H1 (cell line): ENCODE results near the gene SIMC1. TPM values are rescaled to one million over a fixed set of nuclear protein-coding genes. Genes with fewer than 3 reads are reported as not detected.

Experiments used
- CTCF ChIA-PET: fragments of 300-600 bp; sonication (Branson Sonifier 250); formaldehyde crosslinking; loops from one replicate; lab custom pipeline; 2021; ENCODE audit not compliant: partially characterized antibody; lab: Charles Lee
- POLR2A ChIA-PET: fragments of 300-600 bp; sonication (Branson Sonifier 250); formaldehyde crosslinking; loops from one replicate; lab custom pipeline; 2021; ENCODE audit warnings: inconsistent platforms; ENCODE audit not compliant: partially characterized antibody; lab: Charles Lee
- DNase-seq, 2 experiments: peaks; one replicate each; pipeline versions ENCODE4 v3.0.0 to v3.0.0-alpha.2; 2010 to 2022; ENCODE audit warnings: low spot score in 2 of 2, low read depth in 1 of 2, mixed read lengths in 1 of 2
- FAIRE-seq: peaks from 2 replicates; lab custom pipeline; 2011; peaks lifted over from hg19 to GRCh38; lab: Jason Lieb, UNC
- H2AFZ ChIP-seq: 2 replicates; pipeline ENCODE4 v1.8.1; 2012; ENCODE audit warnings: low read length, inconsistent platforms
- H2AK5ac ChIP-seq: 2 replicates; pipeline ENCODE4 v1.6.1; 2013; ENCODE audit warnings: low read depth, low read length
- H2BK120ac ChIP-seq: replicated peaks from 2 replicates; pipeline ENCODE3; 2013; ENCODE audit warnings: low read depth, low read length, inconsistent platforms
- H2BK12ac ChIP-seq: 2 replicates; pipeline ENCODE4 v1.6.1; 2013; ENCODE audit warnings: low read depth, low read length
- H2BK15ac ChIP-seq: 2 replicates; pipeline ENCODE4 v1.6.1; 2013; ENCODE audit warnings: low read length
- H2BK20ac ChIP-seq: 2 replicates; pipeline ENCODE4 v1.6.1; 2013; ENCODE audit warnings: low read length
- H2BK5ac ChIP-seq: 2 replicates; pipeline ENCODE4 v1.6.1; 2013; ENCODE audit warnings: low read depth, low read length
- H3K14ac ChIP-seq: 2 replicates; pipeline ENCODE4 v1.6.1; 2013; ENCODE audit warnings: inconsistent platforms; ENCODE audit not compliant: insufficient read length
- H3K18ac ChIP-seq: 2 replicates; pipeline ENCODE4 v1.6.1; 2013; ENCODE audit warnings: low read length; ENCODE audit errors: extremely low read depth
- H3K23ac ChIP-seq: 2 replicates; pipeline ENCODE4 v1.6.1; 2013; ENCODE audit warnings: inconsistent platforms; ENCODE audit not compliant: insufficient read length
- H3K23me2 ChIP-seq: 2 replicates; pipeline ENCODE4 v1.6.1; 2013; ENCODE audit warnings: low read depth, low read length
- H3K27ac ChIP-seq: 2 replicates; pipeline ENCODE4 v1.6.1; 2011; ENCODE audit warnings: low read depth, low read length, inconsistent platforms
- H3K27me3 ChIP-seq, 4 experiments: replicated peaks in 1 of 4; 1 replicate in 1 of 4; 2 replicates in 3 of 4; pipeline versions ENCODE4 v1.6.1 to v1.8.1; 2011 to 2013; ENCODE audit warnings: low read length in 3 of 4, mild to moderate bottlenecking in 3 of 4, inconsistent platforms in 2 of 4, mixed read lengths in 2 of 4, moderate library complexity in 1 of 4; ENCODE audit not compliant: control insufficient read depth in 3 of 4, insufficient read depth in 3 of 4; ENCODE audit errors: extremely low read depth in 1 of 4
- H3K36me3 ChIP-seq, 4 experiments: 2 replicates each; pipeline versions ENCODE4 v1.6.1 to v1.8.1; 2011 to 2013; ENCODE audit warnings: mild to moderate bottlenecking in 4 of 4, low read length in 3 of 4, moderate library complexity in 2 of 4, control low read depth in 1 of 4, inconsistent platforms in 1 of 4; ENCODE audit not compliant: insufficient read depth in 4 of 4, control insufficient read depth in 2 of 4
- H3K4ac ChIP-seq: replicated peaks from 2 replicates; pipeline ENCODE3; 2013; ENCODE audit warnings: low read length, low read depth, mixed read lengths, inconsistent platforms; ENCODE audit not compliant: insufficient read length
- H3K4me1 ChIP-seq, 4 experiments: replicated peaks in 1 of 4; 1 replicate in 1 of 4; 2 replicates in 3 of 4; pipeline versions ENCODE4 v1.6.1 to v1.8.1; 2011 to 2013; ENCODE audit warnings: low read length in 3 of 4, inconsistent platforms in 2 of 4, mixed read lengths in 1 of 4; ENCODE audit not compliant: insufficient read depth in 4 of 4, control insufficient read depth in 3 of 4
- H3K4me2 ChIP-seq, 2 experiments: 2 replicates each; pipeline versions ENCODE4 v1.6.1 to v1.8.1; 2011 to 2013; ENCODE audit warnings: low read depth in 2 of 2, low read length in 2 of 2, control low read depth in 1 of 2, inconsistent platforms in 1 of 2, mild to moderate bottlenecking in 1 of 2; ENCODE audit not compliant: insufficient read depth in 1 of 2
- H3K4me3 ChIP-seq, 4 experiments: fragments of 200-600, 300-600 bp in 1 of 4; sonication (generic), shearing (Covaris generic), sonication (Bioruptor Twin) in 1 of 4; 2 replicates each; pipeline versions ENCODE4 v1.5.1 to v1.8.1; 2011 to 2016; ENCODE audit warnings: low read length in 4 of 4, low read depth in 3 of 4, control low read depth in 2 of 4, inconsistent platforms in 2 of 4, mild to moderate bottlenecking in 2 of 4, mixed read lengths in 1 of 4, moderate library complexity in 1 of 4; ENCODE audit not compliant: insufficient read depth in 2 of 4; ENCODE audit errors: extremely low read depth in 1 of 4
- H3K56ac ChIP-seq: replicated peaks from 2 replicates; pipeline ENCODE3; 2013; ENCODE audit warnings: low read depth, mild to moderate bottlenecking, mixed read lengths, low read length, inconsistent platforms; ENCODE audit not compliant: insufficient read length
- H3K79me1 ChIP-seq: 2 replicates; pipeline ENCODE4 v1.6.1; 2013; ENCODE audit warnings: low read depth, low read length, control low read depth
- H3K79me2 ChIP-seq, 2 experiments: 2 replicates each; pipeline versions ENCODE4 v1.6.1 to v1.8.1; 2012 to 2013; ENCODE audit warnings: low read length in 2 of 2, mild to moderate bottlenecking in 2 of 2, inconsistent platforms in 1 of 2; ENCODE audit not compliant: insufficient read depth in 2 of 2, control insufficient read depth in 1 of 2
- H3K9ac ChIP-seq, 4 experiments: replicated peaks in 1 of 4; 1 replicate in 1 of 4; 2 replicates in 3 of 4; pipeline versions ENCODE4 v1.6.1 to v1.8.1; 2011 to 2013; ENCODE audit warnings: low read depth in 3 of 4, low read length in 3 of 4, control low read depth in 2 of 4, mild to moderate bottlenecking in 2 of 4, moderate library complexity in 2 of 4, inconsistent platforms in 1 of 4; ENCODE audit errors: extremely low read depth in 1 of 4
- H3K9me3 ChIP-seq, 2 experiments: 2 replicates each; pipeline versions ENCODE4 v1.6.1 to v1.8.1; 2012 to 2013; ENCODE audit warnings: mild to moderate bottlenecking in 2 of 2, moderate library complexity in 2 of 2, control low read depth in 1 of 2, inconsistent platforms in 1 of 2, low read depth in 1 of 2, low read length in 1 of 2, mixed read lengths in 1 of 2; ENCODE audit not compliant: insufficient read depth in 2 of 2
- H4K20me1 ChIP-seq, 2 experiments: replicated peaks in 1 of 2; 2 replicates each; pipeline versions ENCODE3 to v1.8.1; 2011 to 2013; ENCODE audit warnings: inconsistent platforms in 2 of 2, low read length in 2 of 2, mild to moderate bottlenecking in 1 of 2; ENCODE audit not compliant: insufficient read depth in 2 of 2, control insufficient read depth in 1 of 2
- H4K5ac ChIP-seq: 2 replicates; pipeline ENCODE4 v1.6.1; 2013; ENCODE audit warnings: low read length, low read depth, mixed read lengths, inconsistent platforms; ENCODE audit not compliant: insufficient read length
- H4K8ac ChIP-seq: 2 replicates; pipeline ENCODE4 v1.8.0; 2013; ENCODE audit warnings: mild to moderate bottlenecking, moderate library complexity, low read length, inconsistent platforms; ENCODE audit not compliant: insufficient read depth; ENCODE audit errors: extremely low read depth
- H4K91ac ChIP-seq: replicated peaks from 2 replicates; pipeline ENCODE3; 2013; ENCODE audit warnings: low read length, mixed read lengths, inconsistent platforms; ENCODE audit not compliant: insufficient read length
- CTBP2 ChIP-seq: IDR thresholded peaks from 2 replicates; pipeline ENCODE4 v1.7.0; 2011; ENCODE audit warnings: borderline replicate concordance, mild to moderate bottlenecking, moderate library complexity, mixed read lengths, low read length; ENCODE audit not compliant: insufficient read depth, insufficient read length
- EP300 ChIP-seq, 2 experiments: IDR thresholded peaks; 1 replicate in 1 of 2; 2 replicates in 1 of 2; pipeline ENCODE4 v1.6.1; 2011 to 2012; ENCODE audit warnings: low read depth in 2 of 2, low read length in 2 of 2, mild to moderate bottlenecking in 2 of 2, borderline replicate concordance in 1 of 2, inconsistent platforms in 1 of 2, moderate library complexity in 1 of 2
- GABPA ChIP-seq: IDR thresholded peaks from 2 replicates; pipeline ENCODE4 v1.6.1; 2011; ENCODE audit warnings: mild to moderate bottlenecking, low read length, moderate library complexity, borderline replicate concordance; ENCODE audit not compliant: insufficient read depth
- KDM1A ChIP-seq: fragments of 200-600, 300-600 bp; sonication (generic); IDR thresholded peaks from 2 replicates; pipeline ENCODE4 v1.7.1; 2016; ENCODE audit warnings: mild to moderate bottlenecking, low read length, borderline replicate concordance
- KDM4A ChIP-seq: IDR thresholded peaks from one replicate; pipeline ENCODE4 v1.7.1; 2012; ENCODE audit warnings: low read depth, mild to moderate bottlenecking, moderate library complexity, low read length, inconsistent platforms; ENCODE audit not compliant: severe bottlenecking
- MAFK ChIP-seq: IDR thresholded peaks from 2 replicates; pipeline ENCODE4 v1.6.1; 2012; ENCODE audit warnings: low read depth, mild to moderate bottlenecking, improper control_type of control experiment, low read length
- NRF1 ChIP-seq: IDR thresholded peaks from 2 replicates; pipeline ENCODE4 v1.6.1; 2011; ENCODE audit warnings: mild to moderate bottlenecking, low read depth, low read length, improper control_type of control experiment
- RFX5 ChIP-seq: IDR thresholded peaks from 2 replicates; pipeline ENCODE4 v1.6.1; 2011; ENCODE audit warnings: low read depth, low read length, improper control_type of control experiment, borderline replicate concordance
- RNF2 ChIP-seq: fragments of 200-900, 300-1000 bp; sonication (generic); IDR thresholded peaks from 2 replicates; pipeline ENCODE4 v1.7.1; 2016; ENCODE audit warnings: borderline replicate concordance, low read depth, mild to moderate bottlenecking, antibody characterized with exemption, low read length; ENCODE audit not compliant: poor library complexity, severe bottlenecking; ENCODE audit errors: missing control alignments
- SP2 ChIP-seq: IDR thresholded peaks from 2 replicates; pipeline ENCODE4 v1.6.1; 2012; ENCODE audit warnings: mild to moderate bottlenecking, low read length, inconsistent platforms
- ZNF274 ChIP-seq: IDR thresholded peaks from 2 replicates; pipeline ENCODE4 v1.7.0; 2012; ENCODE audit warnings: low read length, borderline replicate concordance; ENCODE audit errors: extremely low read depth
- WGBS, 2 experiments: shearing (Covaris generic) in 1 of 2; methylation state at CpG; one replicate each; pipeline versions ENCODE4 v1.1.6 to v1.1.7; 2013 to 2015; ENCODE audit warnings: low lambda C conversion rate in 2 of 2, mixed read lengths in 2 of 2, inconsistent platforms in 1 of 2, low coverage in 1 of 2, missing lambda C conversion rate in 1 of 2; ENCODE audit not compliant: insufficient replicate concordance in 2 of 2, insufficient coverage in 1 of 2, insufficient read length in 1 of 2; ENCODE audit errors: extremely low coverage in 1 of 2, missing lambda C conversion rate in 1 of 2; 5-methylcytosine and 5-hydroxymethylcytosine counted together
- polyA plus RNA-seq, 7 experiments: library from polyadenylated mRNA; depleted of rRNA in 3 of 7; stranded (reverse) in 5 of 7; unstranded in 2 of 7; fragments of >200 nt in 5 of 7; fragments of 200-250 nt in 2 of 7; gene quantifications; 1 replicate in 5 of 7; 2 replicates in 1 of 7; 4 replicates in 1 of 7; pipeline versions ENCODE4 v1.2.1 to v1.2.3, GENCODE V29; 2011 to 2013; ENCODE audit warnings: missing spikeins in 2 of 7, mixed read lengths in 2 of 7
- total RNA-seq: library from RNA; stranded (reverse); fragmentation: NEBNext Ultra II Directional; extraction: Animal tissue kit (Norgen Biotek cat#: 25700); gene quantifications from 2 replicates; pipeline ENCODE4 v1.2.1, GENCODE V29; 2021

SIMC1 gene
- total and polyA plus RNA-seq, 2 of the 8 experiments (the other 6 are each of a cell fraction or from before 2014, with no cell fraction given): 12.3 to 21.2 TPM

GRCh38 chr5:176382721-176383120, 144.5 kb downstream of the SIMC1 start:
- TF ChIP-seq KDM1A (no peak), RFX5 (no peak), CTBP2 (no peak), KDM4A (no peak), NRF1 (no peak), EP300 (IDR thresholded peaks at IDR 0.05; ENCODE audit: borderline replicate concordance in 1 of 2, low read depth in 2 of 2, low read length in 2 of 2) (no peak), SP2 (no peak), GABPA (no peak), MAFK (no peak), ZNF274 (no peak), RNF2 (no peak)
- Histone ChIP-seq H3K18ac (no peak overlapping the region), H2AFZ (no peak overlapping the region), H2BK5ac (no peak overlapping the region), H3K79me2 (peaks cover 0 to 24% of the 10 kb centered on the region in 2 experiments), H3K27ac (no peak overlapping the region), H2BK15ac (no peak overlapping the region), H3K9ac (no peak overlapping the region), H2BK12ac (no peak overlapping the region), H3K4me1 (peaks cover 0 to 5% (median 1%) of the 10 kb centered on the region in 4 experiments; a peak in 2 of 7 replicates), H3K23ac (no peak overlapping the region), H4K91ac (no peak overlapping the region), H2BK120ac (no peak overlapping the region), H3K27me3 (no peaks in the 10 kb centered on the region), H3K14ac (no peak overlapping the region), H2BK20ac (no peak overlapping the region), H4K20me1 (peaks cover 6 to 8% of the 10 kb centered on the region in 2 experiments), H3K23me2 (peaks cover 3% of the 10 kb centered on the region; the same call in 1 of the 2 replicates), H4K8ac (no peak overlapping the region), H3K4me2 (no peak overlapping the region), H3K56ac (no peak overlapping the region), H3K9me3 (no peaks in the 10 kb centered on the region), H3K79me1 (0 out of 2 replicates have a peak, but pooled peaks cover 4% of the 10 kb centered on the region), H2AK5ac (no peak overlapping the region), H4K5ac (no peak overlapping the region), H3K4ac (no peak overlapping the region), H3K36me3 (peaks cover 26 to 52% (median 35%) of the 10 kb centered on the region in 4 experiments), H3K4me3 (no peak overlapping the region)
- CTCF ChIA-PET: interaction anchor here (1.7 kb wide), 1 partner anchor 27 kb away, joined by 4 read pairs; no protein-coding TSS in a partner anchor
- FAIRE-seq (no peak), DNase-seq (no peak)
- WGBS, 2 experiments: 86% methylated on average over 3 of the region's 3 CpGs; no CpG with 5 or more reads in 1 of the 2 experiments
- POLR2A ChIA-PET: interaction anchor here (0.6 to 9.4 kb wide), 3 partner anchors 10 to 175 kb away, joined by 3 to 93 read pairs (median 3); no protein-coding TSS in a partner anchor
